ENCODE results near the gene NPAT. TPM values are rescaled to one million over a fixed set of nuclear protein-coding genes. Genes with fewer than 3 reads are reported as not detected.

Gene NPAT
- total RNA-seq, 2 experiments from 2014 or later: 28.7 to 29.2 TPM

GRCh38 chr11:108218912-108219783 lies 3.3 kb downstream of the NPAT start:
- Mint-ChIP-seq H3K4me1 (ENCODE audit: low read depth) (peaks cover 59% of the 10 kb centered on the region), H3K4me3 (peak overlapping the region; percentile 44), H3K27me3 (no peaks in the 10 kb centered on the region), H3K27ac (peak overlapping the region; percentile 75), H3K36me3 (peaks cover 15% of the 10 kb centered on the region), H3K9me3 (no peaks in the 10 kb centered on the region)
- POLR2A ChIA-PET: interaction anchor here (1.4 to 1.9 kb wide), 4 partner anchors 13 to 22 kb away, joined by 5 to 9 read pairs (median 8); no protein-coding TSS in a partner anchor
- intact Hi-C loops (cut with micrococcal nuclease): loop anchor here (1.0 kb wide), 1 partner anchor 22 kb away; no protein-coding TSS in a partner anchor
- CTCF ChIA-PET: interaction anchor here (0.7 kb wide), 1 partner anchor 18 kb away, joined by 3 read pairs; no protein-coding TSS in a partner anchor
- no peak for DNase-seq

GRCh38 chr11:108218455-108218854 lies 4.0 kb downstream of the NPAT start:
- Mint-ChIP-seq H3K9me3 (no peaks in the 10 kb centered on the region), H3K4me3 (peak overlapping the region; percentile 25), H3K36me3 (peaks cover 19% of the 10 kb centered on the region), H3K27me3 (no peaks in the 10 kb centered on the region), H3K27ac (peak overlapping the region; percentile 75), H3K4me1 (ENCODE audit: low read depth) (peaks cover 66% of the 10 kb centered on the region)
- DNase-seq: no peak
- POLR2A ChIA-PET: interaction anchor here (1.4 to 1.9 kb wide), 4 partner anchors 12 to 21 kb away, joined by 5 to 9 read pairs (median 8); no protein-coding TSS in a partner anchor
- intact Hi-C loops (cut with micrococcal nuclease): no loop called here
- CTCF ChIA-PET: interaction anchor here (0.7 kb wide), 1 partner anchor 18 kb away, joined by 3 read pairs; no protein-coding TSS in a partner anchor

GRCh38 chr11:108216988-108217387 lies 5.5 kb downstream of the NPAT start:
- CTCF ChIA-PET: no interaction called here
- no peak overlapping the region for H3K27ac Mint-ChIP-seq
- peaks cover 71% of the 10 kb centered on the region for H3K4me1 Mint-ChIP-seq (ENCODE audit: low read depth)
- H3K27me3 Mint-ChIP-seq: no peaks in the 10 kb centered on the region
- POLR2A ChIA-PET: no interaction called here
- peaks cover 26% of the 10 kb centered on the region for H3K36me3 Mint-ChIP-seq
- H3K4me3 Mint-ChIP-seq: no peak overlapping the region
- intact Hi-C loops (cut with micrococcal nuclease): no loop called here
- no peaks in the 10 kb centered on the region for H3K9me3 Mint-ChIP-seq
- DNase-seq: peak; percentile 44

- DNase-seq: no peak
- intact Hi-C loops (cut with micrococcal nuclease): no loop called here
- POLR2A ChIA-PET: interaction anchor here (1.3 kb wide), 1 partner anchor 8 kb away, joined by 4 read pairs; the partner anchor contains the start of gene NPAT
- H3K4me1 Mint-ChIP-seq (ENCODE audit: low read depth): peaks cover 67% of the 10 kb centered on the region
- no peak overlapping the region for H3K4me3 Mint-ChIP-seq
- CTCF ChIA-PET: interaction anchor here (1.2 kb wide), 1 partner anchor 42 kb away, joined by 3 read pairs; no protein-coding TSS in a partner anchor
- no peaks in the 10 kb centered on the region for H3K27me3 Mint-ChIP-seq
- H3K27ac Mint-ChIP-seq: no peak overlapping the region
- H3K36me3 Mint-ChIP-seq: peaks cover 44% of the 10 kb centered on the region
- no peaks in the 10 kb centered on the region for H3K9me3 Mint-ChIP-seq
Measured at GRCh38 chr11:108213784-108214183, 8.7 kb downstream of the NPAT start.

- H3K27ac Mint-ChIP-seq: peak overlapping the region; percentile 59
- ChIA-PET CTCF (interaction anchor here (0.6 kb wide), 1 partner anchor 39 kb away, joined by 3 read pairs; no protein-coding TSS in a partner anchor), POLR2A (interaction anchor here (0.6 to 1.3 kb wide), 4 partner anchors 11 to 25 kb away, joined by 4 read pairs; no protein-coding TSS in a partner anchor)
- peaks cover 54% of the 10 kb centered on the region for H3K4me1 Mint-ChIP-seq (ENCODE audit: low read depth)
- intact Hi-C loops (cut with micrococcal nuclease): loop anchor here (1.0 kb wide), 1 partner anchor 11 kb away; no protein-coding TSS in a partner anchor
- peaks cover 74% of the 10 kb centered on the region for H3K36me3 Mint-ChIP-seq
- no peak overlapping the region for H3K4me3 Mint-ChIP-seq
- DNase-seq: no peak
- peaks cover 13% of the 10 kb centered on the region for H3K9me3 Mint-ChIP-seq
- no peaks in the 10 kb centered on the region for H3K27me3 Mint-ChIP-seq
Measured at GRCh38 chr11:108210441-108210840, 12.0 kb downstream of the NPAT start.

GRCh38 chr11:108207683-108208060 lies 14.8 kb downstream of the NPAT start:
- H3K36me3 Mint-ChIP-seq: peaks cover 88% of the 10 kb centered on the region
- no peak overlapping the region for H3K4me3 Mint-ChIP-seq
- H3K4me1 Mint-ChIP-seq (ENCODE audit: low read depth): peaks cover 62% of the 10 kb centered on the region
- DNase-seq: no peak
- POLR2A ChIA-PET: no interaction called here
- H3K27ac Mint-ChIP-seq: no peak overlapping the region
- H3K27me3 Mint-ChIP-seq: no peaks in the 10 kb centered on the region
- peaks cover 29% of the 10 kb centered on the region for H3K9me3 Mint-ChIP-seq
- CTCF ChIA-PET: no interaction called here
- intact Hi-C loops (cut with micrococcal nuclease): no loop called here

- intact Hi-C loops (cut with micrococcal nuclease): no loop called here
- Mint-ChIP-seq H3K27me3 (no peaks in the 10 kb centered on the region), H3K4me3 (no peak overlapping the region), H3K27ac (no peak overlapping the region), H3K9me3 (peaks cover 29% of the 10 kb centered on the region), H3K36me3 (peaks cover 85% of the 10 kb centered on the region), H3K4me1 (ENCODE audit: low read depth) (peaks cover 64% of the 10 kb centered on the region)
- ChIA-PET POLR2A (interaction anchor here (0.9 to 1.2 kb wide), 2 partner anchors 12 to 38 kb away, joined by 4 to 5 read pairs; no protein-coding TSS in a partner anchor), CTCF (interaction anchor here (2.0 kb wide), 1 partner anchor 30 kb away, joined by 4 read pairs; no protein-coding TSS in a partner anchor)
- no peak for DNase-seq
Measured at GRCh38 chr11:108206969-108207682, 15.3 kb downstream of the NPAT start.

GRCh38 chr11:108206171-108206570 lies 16.3 kb downstream of the NPAT start:
- Mint-ChIP-seq H3K36me3 (peaks cover 76% of the 10 kb centered on the region), H3K27me3 (no peaks in the 10 kb centered on the region), H3K27ac (no peak overlapping the region), H3K4me3 (no peak overlapping the region), H3K9me3 (peaks cover 29% of the 10 kb centered on the region), H3K4me1 (ENCODE audit: low read depth) (peaks cover 69% of the 10 kb centered on the region)
- no peak for DNase-seq
- intact Hi-C loops (cut with micrococcal nuclease): no loop called here
- ChIA-PET CTCF (interaction anchor here (2.0 kb wide), 1 partner anchor 31 kb away, joined by 4 read pairs; no protein-coding TSS in a partner anchor), POLR2A (interaction anchor here (0.6 to 1.2 kb wide), 3 partner anchors 13 to 39 kb away, joined by 3 to 5 read pairs (median 4); no protein-coding TSS in a partner anchor)

GRCh38 chr11:108204929-108205499 lies 17.4 kb downstream of the NPAT start:
- DNase-seq: no peak
- CTCF ChIA-PET: interaction anchor here (1.0 to 2.0 kb wide), 2 partner anchors 32 to 34 kb away, joined by 4 to 5 read pairs; no protein-coding TSS in a partner anchor
- POLR2A ChIA-PET: interaction anchor here (1.3 to 2.6 kb wide), 2 partner anchors 14 to 18 kb away, joined by 8 to 14 read pairs; partner anchors contain the start of genes ATM and NPAT
- Mint-ChIP-seq H3K9me3 (peaks cover 29% of the 10 kb centered on the region), H3K36me3 (peaks cover 65% of the 10 kb centered on the region), H3K27me3 (no peaks in the 10 kb centered on the region), H3K27ac (peak overlapping the region; percentile 9), H3K4me1 (ENCODE audit: low read depth) (peaks cover 70% of the 10 kb centered on the region), H3K4me3 (no peak overlapping the region)
- intact Hi-C loops (cut with micrococcal nuclease): loop anchor here (1.0 kb wide), 1 partner anchor 31 kb away; no protein-coding TSS in a partner anchor

- intact Hi-C loops (cut with micrococcal nuclease): no loop called here
- ChIA-PET CTCF (interaction anchor here (1.0 kb wide), 1 partner anchor 33 kb away, joined by 5 read pairs; no protein-coding TSS in a partner anchor), POLR2A (interaction anchor here (1.3 to 2.6 kb wide), 2 partner anchors 15 to 18 kb away, joined by 8 to 14 read pairs; partner anchors contain the start of genes ATM and NPAT)
- Mint-ChIP-seq H3K27me3 (no peaks in the 10 kb centered on the region), H3K9me3 (peaks cover 29% of the 10 kb centered on the region), H3K4me3 (no peak overlapping the region), H3K27ac (no peak overlapping the region), H3K36me3 (peaks cover 62% of the 10 kb centered on the region), H3K4me1 (ENCODE audit: low read depth) (peaks cover 71% of the 10 kb centered on the region)
- no peak for DNase-seq
Measured at GRCh38 chr11:108204376-108204775, 18.1 kb downstream of the NPAT start.

- Mint-ChIP-seq H3K36me3 (peaks cover 59% of the 10 kb centered on the region), H3K27ac (no peak overlapping the region), H3K4me3 (no peak overlapping the region), H3K9me3 (peaks cover 29% of the 10 kb centered on the region), H3K27me3 (no peaks in the 10 kb centered on the region), H3K4me1 (ENCODE audit: low read depth) (peaks cover 79% of the 10 kb centered on the region)
- CTCF ChIA-PET: no interaction called here
- intact Hi-C loops (cut with micrococcal nuclease): no loop called here
- no peak for DNase-seq
- POLR2A ChIA-PET: interaction anchor here (2.6 kb wide), 1 partner anchor 20 kb away, joined by 14 read pairs; the partner anchor contains the start of genes ATM and NPAT
Measured at GRCh38 chr11:108203075-108203474, 19.4 kb downstream of the NPAT start.
